KOPT-K1 (cell line): Measurements from ENCODE around the gene PTCHD1.

Experiments used
- H3K27ac ChIP-seq: fragments of 200-600 bp; sonication (generic); 2 replicates; pipeline ENCODE4 v1.5.1; 2016; ENCODE audit warnings: antibody characterized with exemption, mild to moderate bottlenecking, low read depth, low read length; ENCODE audit not compliant: poor library complexity, severe bottlenecking
- H3K36me3 ChIP-seq: fragments of 200-600 bp; sonication (generic); 2 replicates; pipeline ENCODE4 v1.5.1; 2017; ENCODE audit warnings: antibody characterized with exemption, mild to moderate bottlenecking, low read length, moderate library complexity; ENCODE audit not compliant: insufficient read depth
- H3K9me3 ChIP-seq: fragments of 200-600 bp; sonication (generic); 2 replicates; pipeline ENCODE4 v1.5.1; 2017; ENCODE audit warnings: antibody characterized with exemption, low read length, mild to moderate bottlenecking; ENCODE audit not compliant: insufficient read depth, poor library complexity, severe bottlenecking

PTCHD1 gene

GRCh38 chrX:23422912-23423311 lies 88.3 kb downstream of the PTCHD1 start:
- H3K9me3 ChIP-seq, result no peaks in the 10 kb centered on the region
- no peak overlapping the region for H3K27ac ChIP-seq
- H3K36me3 ChIP-seq, result no peaks in the 10 kb centered on the region

GRCh38 chrX:23434356-23434884 lies 99.8 kb downstream of the PTCHD1 start:
- H3K27ac ChIP-seq, result no peak overlapping the region
- H3K36me3 ChIP-seq, result no peaks in the 10 kb centered on the region
- H3K9me3 ChIP-seq, result no peaks in the 10 kb centered on the region

GRCh38 chrX:23435108-23435507 lies 100.5 kb downstream of the PTCHD1 start:
- Histone ChIP-seq H3K27ac (no peak overlapping the region), H3K9me3 (no peaks in the 10 kb centered on the region), H3K36me3 (no peaks in the 10 kb centered on the region)

GRCh38 chrX:23435575-23435974 lies 100.9 kb downstream of the PTCHD1 start:
- no peaks in the 10 kb centered on the region for H3K9me3 ChIP-seq
- no peaks in the 10 kb centered on the region for H3K36me3 ChIP-seq
- no peak overlapping the region for H3K27ac ChIP-seq

GRCh38 chrX:23436875-23437274 lies 102.2 kb downstream of the PTCHD1 start:
- H3K9me3 ChIP-seq, result no peaks in the 10 kb centered on the region
- no peaks in the 10 kb centered on the region for H3K36me3 ChIP-seq
- H3K27ac ChIP-seq, result no peak overlapping the region

GRCh38 chrX:23451266-23451665 lies 116.6 kb downstream of the PTCHD1 start:
- Histone ChIP-seq H3K36me3 (no peaks in the 10 kb centered on the region), H3K9me3 (no peaks in the 10 kb centered on the region), H3K27ac (no peak overlapping the region)
